Pancreas (tissue), 10 donors: Measurements from ENCODE around the gene AMOTL1. TPM values are rescaled to one million over a fixed set of nuclear protein-coding genes. Genes with fewer than 3 reads are reported as not detected.

Source experiments
- ATAC-seq, 4 donors: fragments of 200-7000 bp; cut with Tn5 transposase; one replicate each; pipeline versions ENCODE4 v1.8.0 to v1.9.1; 2020; ENCODE audit warnings: mild to moderate bottlenecking in 4 of 4, moderate library complexity in 4 of 4
- DNase-seq, 6 donors: peaks; one replicate each; pipeline ENCODE4 v3.0.0-alpha.2; 2020
- FAIRE-seq: peaks from 2 replicates; lab custom pipeline; 2012; peaks lifted over from hg19 to GRCh38; lab: Jason Lieb, UNC
- H3K27ac ChIP-seq, 4 donors: fragments of 200-600 bp; sonication (generic); 1 replicate in 3 of 4; 2 replicates in 1 of 4; pipeline versions ENCODE4 v1.5.0 to v1.8.0; 2020
- H3K27me3 ChIP-seq, 4 donors: fragments of 200-600 bp; one replicate each; pipeline ENCODE4 v1.8.0; 2021
- H3K36me3 ChIP-seq, 3 donors: fragments of 200-600 bp; sonication (generic) in 1 of 3; one replicate each; pipeline versions ENCODE4 v1.5.0 to v1.8.0; 2020 to 2021
- H3K4me1 ChIP-seq, 3 donors: fragments of 200-600 bp; one replicate each; pipeline ENCODE4 v1.8.0; 2021
- H3K4me3 ChIP-seq, 4 donors: fragments of 200-600 bp; sonication (generic) in 2 of 4; one replicate each; pipeline versions ENCODE4 v1.5.0 to v1.8.0; 2020 to 2021
- H3K9me3 ChIP-seq, 4 donors: fragments of 200-600 bp; one replicate each; pipeline ENCODE4 v1.8.0; 2021
- WGBS, 2 donors: extraction: QIAGEN DNeasy Blood & Tissue Kit; methylation state at CpG; one replicate each; pipeline ENCODE4 v1.1.7; 2013; 5-methylcytosine and 5-hydroxymethylcytosine counted together
- intact Hi-C, 3 donors: fragments of 100-400 bp; cut with DNase I; formaldehyde crosslinking; loops; one replicate each; pipeline versions ENCODE4 v1.11.1 to v1.14.2; 2022
- polyA plus RNA-seq, 2 donors: library from polyadenylated mRNA; stranded (reverse); fragments of 200-250 nt; gene quantifications; one replicate each; pipeline ENCODE4 v1.2.3, GENCODE V29; 2013
- total RNA-seq, 6 donors: library from RNA; stranded (reverse); fragmentation: NEBNext Ultra II Directional in 4 of 6; extraction: Animal tissue kit (Norgen Biotek cat#: 25700) in 4 of 6; gene quantifications; one replicate each; pipeline versions ENCODE4 v1.2.1 to v1.2.4, GENCODE V29; 2021 to 2023
- TF ChIP-seq, protein P1 (sequence below), 4 donors: fragments of 200-600 bp; sonication (generic) in 3 of 4; IDR thresholded peaks; one replicate each; pipeline versions ENCODE4 v1.5.0 to v1.8.0; 2021; ENCODE audit warnings: antibody characterized with exemption in 4 of 4
- donor health status: healthy with polysubstance abuse.
- donor health status: DM: no; HTN: no; CAD: no; lungs with moderate emphysema.
- donor health status: DM: no; HTN: no; CAD: no.
- donor health status: control.
- donor health status: control.
- donor health status: Bipolar disorder and iron deficiency.
- donor health status: DM: yes; HTN: yes; CAD: no.
- donor health status: DM: no; HTN: no; CAD: no.
- donor health status: DM: no; HTN: no; CAD: no.
- donor health status: DM: yes; HTN: yes; CAD: no.

The AMOTL1 gene
- total and polyA plus RNA-seq, 8 donors = 3.5 to 30.2 (median 18.4) TPM

DNA sequence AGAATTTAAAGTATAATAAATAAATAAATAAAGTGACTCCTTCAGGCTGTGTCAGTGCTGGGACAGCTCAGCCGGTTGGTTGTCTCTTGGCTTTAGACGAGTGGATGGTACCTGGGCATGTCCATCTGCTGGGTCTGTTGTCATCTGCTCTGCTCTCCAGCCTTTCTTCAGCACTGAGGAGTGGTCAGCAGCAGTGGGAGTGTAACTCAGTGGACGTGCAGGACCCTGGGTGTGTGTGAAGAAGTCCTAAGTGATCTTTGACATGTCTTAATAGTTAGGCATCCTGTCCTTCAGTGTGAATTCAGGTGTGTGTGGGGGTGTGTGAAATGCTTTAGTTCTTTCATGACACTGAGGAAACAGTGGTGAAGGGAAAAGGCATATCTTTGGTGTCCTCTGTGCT, 24.3 kb downstream of the AMOTL1 start:
- H3K27ac ChIP-seq = no peak overlapping the region
- H3K4me1 ChIP-seq = peaks cover 60 to 64% (median 64%) of the 10 kb centered on the region in 3 donors
- 85 to 94% methylated on average over 3 of the region's 3 CpGs for WGBS, 2 donors

DNA sequence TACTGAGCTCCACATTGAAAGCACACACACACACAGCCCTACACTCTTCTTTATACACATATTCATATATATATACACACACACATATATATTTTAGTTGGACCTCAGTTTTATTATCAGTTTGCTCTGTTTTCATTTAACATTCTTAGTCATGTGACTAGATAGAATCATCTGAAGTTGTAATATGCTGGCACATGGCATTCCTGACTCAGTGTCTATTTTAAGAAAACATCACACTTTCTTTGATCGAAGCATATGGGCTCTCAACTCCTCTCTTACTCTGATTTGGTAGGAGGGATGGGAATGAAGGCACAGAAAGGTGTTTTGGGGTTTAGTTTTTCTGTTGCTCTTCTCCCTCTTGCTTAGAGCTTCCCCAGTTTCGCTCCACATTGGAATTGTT, 24.8 kb downstream of the AMOTL1 start:
- TF ChIP-seq, protein P1, sequence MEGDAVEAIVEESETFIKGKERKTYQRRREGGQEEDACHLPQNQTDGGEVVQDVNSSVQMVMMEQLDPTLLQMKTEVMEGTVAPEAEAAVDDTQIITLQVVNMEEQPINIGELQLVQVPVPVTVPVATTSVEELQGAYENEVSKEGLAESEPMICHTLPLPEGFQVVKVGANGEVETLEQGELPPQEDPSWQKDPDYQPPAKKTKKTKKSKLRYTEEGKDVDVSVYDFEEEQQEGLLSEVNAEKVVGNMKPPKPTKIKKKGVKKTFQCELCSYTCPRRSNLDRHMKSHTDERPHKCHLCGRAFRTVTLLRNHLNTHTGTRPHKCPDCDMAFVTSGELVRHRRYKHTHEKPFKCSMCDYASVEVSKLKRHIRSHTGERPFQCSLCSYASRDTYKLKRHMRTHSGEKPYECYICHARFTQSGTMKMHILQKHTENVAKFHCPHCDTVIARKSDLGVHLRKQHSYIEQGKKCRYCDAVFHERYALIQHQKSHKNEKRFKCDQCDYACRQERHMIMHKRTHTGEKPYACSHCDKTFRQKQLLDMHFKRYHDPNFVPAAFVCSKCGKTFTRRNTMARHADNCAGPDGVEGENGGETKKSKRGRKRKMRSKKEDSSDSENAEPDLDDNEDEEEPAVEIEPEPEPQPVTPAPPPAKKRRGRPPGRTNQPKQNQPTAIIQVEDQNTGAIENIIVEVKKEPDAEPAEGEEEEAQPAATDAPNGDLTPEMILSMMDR (IDR thresholded peaks at IDR 0.05) = no peak
- DNase-seq (no peak), ATAC-seq (no peak), FAIRE-seq (no peak)
- Histone ChIP-seq H3K4me1 (peaks cover 55 to 60% (median 59%) of the 10 kb centered on the region in 3 donors), H3K27ac (peak overlapping the region in 2 of 4 donors; percentile 48 to 67), H3K9me3 (no peaks in the 10 kb centered on the region), H3K4me3 (no peak overlapping the region), H3K27me3 (no peaks in the 10 kb centered on the region), H3K36me3 (no peaks in the 10 kb centered on the region)
- intact Hi-C loops = no loop called here
- 71 to 74% methylated on average over 2 of the region's 2 CpGs for WGBS, 2 donors

More for the DNA sequence above, 24.3 kb downstream of the AMOTL1 start:
- intact Hi-C loops = no loop called here
- Histone ChIP-seq H3K36me3 (no peaks in the 10 kb centered on the region), H3K9me3 (no peaks in the 10 kb centered on the region), H3K27me3 (no peaks in the 10 kb centered on the region), H3K4me3 (no peak overlapping the region)
- FAIRE-seq = no peak
- no peak for DNase-seq
- ATAC-seq = no peak
- TF ChIP-seq, protein P1 (IDR thresholded peaks at IDR 0.05) = no peak

DNA sequence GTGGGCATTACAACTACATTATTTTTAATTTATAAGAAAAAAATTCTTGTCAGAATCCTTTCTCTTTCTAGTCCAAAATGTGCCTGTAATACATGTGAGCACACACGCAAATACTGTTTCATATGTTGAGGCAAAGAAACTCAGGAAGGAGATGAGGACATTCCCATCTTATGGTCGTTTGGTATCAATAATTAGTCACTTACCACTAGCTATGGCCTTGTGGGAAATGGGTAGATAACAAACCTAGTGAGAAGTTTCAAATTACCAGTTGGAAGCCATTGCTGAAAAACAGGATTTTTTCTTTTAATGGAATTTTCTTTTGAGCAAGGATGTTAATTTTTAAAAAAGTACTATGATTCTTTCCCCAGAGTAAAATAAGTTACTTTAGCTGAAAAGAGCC, 25.7 kb downstream of the AMOTL1 start:
- H3K4me1 ChIP-seq = peaks cover 47 to 52% (median 51%) of the 10 kb centered on the region in 3 donors
- peak; percentile 24 to 40 (median 27) for ATAC-seq
- H3K27ac ChIP-seq = peak overlapping the region; percentile 44 to 67 (median 52)
- peak overlapping the region in 1 of 4 donors; percentile 7 for H3K4me3 ChIP-seq
- WGBS, 2 donors = 33 to 43% methylated on average over 2 of the region's 2 CpGs
- no peaks in the 10 kb centered on the region for H3K9me3 ChIP-seq
- no peak for FAIRE-seq
- no peak for DNase-seq
- TF ChIP-seq, protein P1 (IDR thresholded peaks at IDR 0.05) = no peak
- H3K27me3 ChIP-seq = no peaks in the 10 kb centered on the region
- intact Hi-C loops = no loop called here
- H3K36me3 ChIP-seq = no peaks in the 10 kb centered on the region

DNA sequence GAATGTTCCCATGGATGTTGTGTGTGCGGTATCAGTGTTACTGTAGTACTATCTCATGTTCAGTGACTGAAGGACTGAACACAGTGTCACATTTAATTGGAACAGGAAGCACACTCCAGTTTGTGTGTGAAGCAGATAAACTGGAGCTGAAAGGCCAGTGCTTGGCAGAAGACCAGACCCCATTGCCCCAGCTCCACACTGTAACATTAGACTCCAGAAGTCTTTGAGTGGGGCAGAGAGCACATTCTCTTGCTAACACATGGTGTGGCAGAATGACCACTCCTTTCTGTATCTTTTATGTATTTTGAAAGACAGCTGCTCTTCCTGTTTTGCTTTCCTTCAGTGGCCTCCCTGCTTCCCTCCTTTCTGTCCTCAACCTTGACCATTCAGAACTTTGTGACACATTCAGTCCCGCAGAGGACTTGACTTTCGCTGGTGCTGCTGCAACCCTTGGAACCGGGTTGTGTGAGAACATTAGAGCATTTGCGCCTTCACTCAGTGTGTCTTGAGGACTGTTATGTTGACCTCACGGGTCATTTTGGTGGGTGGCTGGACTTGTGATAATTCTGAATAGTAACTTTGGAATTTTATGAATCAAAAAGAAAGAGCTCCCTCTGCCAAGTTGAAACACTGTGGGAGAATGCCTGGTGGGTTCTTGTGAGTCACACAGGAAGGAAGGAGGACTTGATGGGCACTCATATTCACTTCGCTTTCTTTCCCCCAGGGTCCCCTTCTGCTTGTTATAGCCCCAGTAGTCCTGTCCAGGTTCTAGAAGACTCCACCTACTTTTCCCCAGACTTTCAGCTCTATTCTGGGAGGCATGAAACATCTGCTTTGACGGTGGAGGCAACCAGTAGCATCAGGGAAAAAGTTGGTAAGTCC, 26.4 kb downstream of the AMOTL1 start:
- FAIRE-seq (no peak), ATAC-seq (peak; percentile 84 to 90 (median 86)), DNase-seq (peak in 5 of 6 donors; percentile 51 to 70 (median 68))
- Histone ChIP-seq H3K9me3 (no peaks in the 10 kb centered on the region), H3K4me1 (peaks cover 40 to 45% (median 44%) of the 10 kb centered on the region in 3 donors), H3K27ac (peak overlapping the region; percentile 44 to 67 (median 52)), H3K4me3 (peak overlapping the region in 1 of 4 donors; percentile 7), H3K36me3 (no peaks in the 10 kb centered on the region), H3K27me3 (no peaks in the 10 kb centered on the region)
- TF ChIP-seq, protein P1 (IDR thresholded peaks at IDR 0.05) = no peak
- intact Hi-C loops = no loop called here
- WGBS, 2 donors = 23% methylated on average over 8 of the region's 8 CpGs
